ENCODE data around the gene MAN1C1. TPM values are rescaled to one million over a fixed set of nuclear protein-coding genes. Genes with fewer than 3 reads are reported as not detected.

Gene MAN1C1
- total RNA-seq, 1 donor from 2014 or later: 6.3 TPM

DNA sequence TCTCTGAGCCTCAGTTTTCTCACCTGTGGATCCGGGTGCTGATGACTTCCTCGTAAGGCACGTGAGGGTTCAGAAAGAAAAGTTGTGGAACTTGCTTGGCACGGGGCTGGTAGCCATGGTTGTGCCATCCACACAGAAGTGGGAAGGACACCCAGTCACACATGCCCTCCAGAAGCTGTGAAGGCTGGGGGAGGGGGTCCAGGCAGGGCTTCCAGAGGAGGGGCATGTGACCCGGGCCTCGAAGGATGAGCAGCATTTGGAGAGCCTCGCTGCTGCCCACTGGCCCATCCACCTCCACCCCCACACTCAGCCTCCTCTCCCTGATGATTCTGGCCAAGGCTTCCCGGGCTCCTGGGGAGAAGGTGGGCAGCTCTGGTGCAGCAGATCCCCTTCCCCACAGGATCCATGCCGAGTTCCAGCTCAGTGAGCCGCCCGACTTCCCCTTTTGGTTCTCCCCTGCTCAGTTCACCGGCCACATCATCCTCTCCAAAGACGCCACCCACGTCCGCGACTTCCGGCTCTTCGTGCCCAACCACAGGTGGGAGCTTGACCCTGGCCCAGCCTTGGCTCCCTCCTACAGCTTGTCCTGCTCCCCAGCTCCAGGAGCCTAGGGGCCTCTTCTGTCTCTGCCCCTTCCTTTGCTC, 192.8 kb downstream of the MAN1C1 start:
- no peaks in the 10 kb centered on the region for H3K9me3 ChIP-seq (ENCODE audit: control insufficient read depth in 3 of 3, low read length in 3 of 3)
- no peaks in the 10 kb centered on the region for H3K27me3 ChIP-seq (ENCODE audit: control insufficient read depth in 3 of 3, insufficient read depth in 3 of 3, low read length in 3 of 3)
- H3K9ac ChIP-seq (ENCODE audit: low read depth in 1 of 3, low read length in 3 of 3): no peak overlapping the region
- peaks cover 40 to 46% (median 41%) of the 10 kb centered on the region in 3 donors for H3K4me1 ChIP-seq (ENCODE audit: control insufficient read depth in 3 of 3, insufficient read depth in 3 of 3, low read length in 3 of 3)
- no peak overlapping the region for H3K27ac ChIP-seq (ENCODE audit: low read depth, low read length)
- no peak overlapping the region for H3K4me3 ChIP-seq (ENCODE audit: low read length in 3 of 3)
- H3K36me3 ChIP-seq (ENCODE audit: control insufficient read depth in 3 of 3, insufficient read depth in 3 of 3, low read length in 3 of 3): peaks cover 54 to 64% (median 57%) of the 10 kb centered on the region in 3 donors

DNA sequence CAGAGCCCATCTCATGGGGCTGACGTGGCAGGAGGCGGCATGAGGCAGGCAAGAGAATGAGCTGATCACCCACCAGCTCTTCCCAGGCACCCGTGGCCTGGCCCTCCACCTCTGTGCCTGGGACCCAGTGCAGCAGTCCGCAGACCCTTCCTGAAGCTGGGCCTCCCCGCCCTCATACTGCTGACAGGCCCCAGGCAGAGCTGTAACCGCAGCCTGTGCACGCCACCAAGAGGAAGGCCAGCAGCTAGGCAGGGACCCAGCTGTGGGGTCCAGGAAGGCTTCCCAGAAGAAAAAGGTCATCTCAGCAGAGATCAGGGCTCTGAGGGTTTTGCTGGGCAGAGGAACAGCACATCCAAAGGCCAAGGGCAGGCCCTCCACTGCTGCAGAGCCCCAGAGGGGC, 193.3 kb downstream of the MAN1C1 start:
- H3K36me3 ChIP-seq (ENCODE audit: control insufficient read depth in 3 of 3, insufficient read depth in 3 of 3, low read length in 3 of 3): peaks cover 58 to 67% (median 61%) of the 10 kb centered on the region in 3 donors
- no peaks in the 10 kb centered on the region for H3K9me3 ChIP-seq (ENCODE audit: control insufficient read depth in 3 of 3, low read length in 3 of 3)
- no peak overlapping the region for H3K27ac ChIP-seq (ENCODE audit: low read depth, low read length)
- no peak overlapping the region for H3K9ac ChIP-seq (ENCODE audit: low read depth in 1 of 3, low read length in 3 of 3)
- H3K4me1 ChIP-seq (ENCODE audit: control insufficient read depth in 3 of 3, insufficient read depth in 3 of 3, low read length in 3 of 3): peaks cover 37 to 43% (median 37%) of the 10 kb centered on the region in 3 donors
- H3K4me3 ChIP-seq (ENCODE audit: low read length in 3 of 3): no peak overlapping the region
- no peaks in the 10 kb centered on the region for H3K27me3 ChIP-seq (ENCODE audit: control insufficient read depth in 3 of 3, insufficient read depth in 3 of 3, low read length in 3 of 3)

DNA sequence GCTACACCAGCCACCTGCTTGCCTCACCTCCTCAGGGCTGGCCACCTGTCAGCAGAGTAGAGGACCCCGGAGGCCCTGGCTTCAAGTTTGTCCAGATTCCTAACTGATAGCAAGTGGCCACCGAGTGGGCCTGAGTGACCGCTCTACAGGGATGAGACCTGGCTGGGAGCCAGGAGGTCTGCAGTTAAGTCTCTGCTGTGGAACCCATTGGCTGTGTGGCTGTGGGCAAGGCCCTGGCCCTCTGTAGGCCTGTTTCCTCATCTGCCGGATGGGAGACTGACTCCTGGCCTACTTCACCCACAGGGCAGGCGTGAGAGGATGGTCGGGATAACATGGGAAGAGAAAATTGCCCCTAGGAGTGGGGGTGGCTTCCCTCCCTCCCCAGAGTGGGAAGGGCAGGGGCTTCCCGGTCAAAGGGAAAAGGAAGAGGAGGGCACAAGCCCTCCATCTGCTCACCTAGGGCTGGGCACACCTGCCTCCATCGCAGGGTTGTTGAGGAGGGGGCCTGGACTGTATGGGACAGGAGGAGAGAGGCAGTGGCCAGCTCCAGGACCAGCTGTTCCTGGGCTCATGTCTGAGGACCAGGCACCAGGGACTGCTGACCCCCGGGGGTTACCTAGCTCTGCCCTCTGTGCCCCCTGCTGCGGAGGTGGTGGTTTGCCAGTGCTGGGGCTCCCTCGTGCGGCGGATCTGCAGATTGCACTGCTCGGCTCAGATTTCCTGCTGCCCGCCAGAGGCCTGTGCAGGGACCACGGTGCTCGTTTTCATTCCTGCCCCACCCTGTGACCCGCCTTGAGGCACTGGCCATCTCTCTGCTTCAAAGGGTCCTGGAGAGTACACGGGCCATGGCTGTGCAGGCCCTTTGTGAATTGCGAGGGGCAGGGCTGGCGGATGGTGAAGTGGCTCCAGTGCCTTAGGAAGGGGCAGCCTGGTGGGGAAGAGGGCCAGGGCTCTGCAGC, 194.0 kb downstream of the MAN1C1 start:
- peaks cover 30 to 36% (median 30%) of the 10 kb centered on the region in 3 donors for H3K4me1 ChIP-seq (ENCODE audit: control insufficient read depth in 3 of 3, insufficient read depth in 3 of 3, low read length in 3 of 3)
- no peaks in the 10 kb centered on the region for H3K27me3 ChIP-seq (ENCODE audit: control insufficient read depth in 3 of 3, insufficient read depth in 3 of 3, low read length in 3 of 3)
- H3K4me3 ChIP-seq (ENCODE audit: low read length in 3 of 3): no peak overlapping the region
- no peaks in the 10 kb centered on the region for H3K9me3 ChIP-seq (ENCODE audit: control insufficient read depth in 3 of 3, low read length in 3 of 3)
- no peak overlapping the region for H3K27ac ChIP-seq (ENCODE audit: low read depth, low read length)
- H3K36me3 ChIP-seq (ENCODE audit: control insufficient read depth in 3 of 3, insufficient read depth in 3 of 3, low read length in 3 of 3): peaks cover 56 to 71% (median 63%) of the 10 kb centered on the region in 3 donors
- peak overlapping the region in 1 of 3 donors; percentile 68 for H3K9ac ChIP-seq (ENCODE audit: low read depth in 1 of 3, low read length in 3 of 3)

DNA sequence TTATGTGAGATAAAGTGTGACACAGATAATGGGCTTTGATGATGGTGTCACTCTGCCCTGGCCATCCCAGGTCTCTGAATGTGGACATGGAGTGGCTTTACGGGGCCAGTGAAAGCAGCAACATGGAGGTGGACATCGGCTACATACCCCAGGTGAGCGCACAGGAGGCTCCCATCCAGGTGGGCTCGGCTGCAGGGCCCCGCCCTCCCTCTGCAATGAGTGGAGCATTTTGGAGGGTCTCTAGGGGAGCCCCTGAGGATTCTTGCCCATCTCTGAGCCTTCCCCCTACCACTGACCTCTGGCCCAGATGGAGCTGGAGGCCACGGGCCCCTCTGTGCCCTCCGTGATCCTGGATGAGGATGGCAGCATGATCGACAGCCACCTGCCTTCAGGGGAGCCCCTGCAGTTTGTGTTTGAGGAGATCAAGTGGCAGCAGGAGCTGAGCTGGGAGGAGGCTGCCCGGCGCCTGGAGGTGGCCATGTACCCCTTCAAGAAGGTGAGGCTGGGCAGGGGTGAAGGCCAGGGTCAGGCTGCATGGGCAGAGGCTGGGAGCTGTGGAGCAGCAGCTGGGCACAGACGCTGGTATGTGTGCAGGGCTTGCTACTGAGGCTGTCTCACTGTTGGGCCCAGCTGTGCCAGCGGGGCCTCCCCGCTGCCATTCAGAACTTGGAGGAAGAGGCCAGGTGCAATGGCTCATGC, 194.9 kb downstream of the MAN1C1 start:
- Histone ChIP-seq H3K9me3 (ENCODE audit: control insufficient read depth in 3 of 3, low read length in 3 of 3) (no peaks in the 10 kb centered on the region), H3K4me1 (ENCODE audit: control insufficient read depth in 3 of 3, insufficient read depth in 3 of 3, low read length in 3 of 3) (peaks cover 21 to 26% (median 21%) of the 10 kb centered on the region in 3 donors), H3K27me3 (ENCODE audit: control insufficient read depth in 3 of 3, insufficient read depth in 3 of 3, low read length in 3 of 3) (no peaks in the 10 kb centered on the region), H3K9ac (ENCODE audit: low read depth in 1 of 3, low read length in 3 of 3) (no peak overlapping the region), H3K36me3 (ENCODE audit: control insufficient read depth in 3 of 3, insufficient read depth in 3 of 3, low read length in 3 of 3) (peaks cover 64 to 80% (median 66%) of the 10 kb centered on the region in 3 donors), H3K4me3 (ENCODE audit: low read length in 3 of 3) (no peak overlapping the region), H3K27ac (ENCODE audit: low read depth, low read length) (no peak overlapping the region)

DNA sequence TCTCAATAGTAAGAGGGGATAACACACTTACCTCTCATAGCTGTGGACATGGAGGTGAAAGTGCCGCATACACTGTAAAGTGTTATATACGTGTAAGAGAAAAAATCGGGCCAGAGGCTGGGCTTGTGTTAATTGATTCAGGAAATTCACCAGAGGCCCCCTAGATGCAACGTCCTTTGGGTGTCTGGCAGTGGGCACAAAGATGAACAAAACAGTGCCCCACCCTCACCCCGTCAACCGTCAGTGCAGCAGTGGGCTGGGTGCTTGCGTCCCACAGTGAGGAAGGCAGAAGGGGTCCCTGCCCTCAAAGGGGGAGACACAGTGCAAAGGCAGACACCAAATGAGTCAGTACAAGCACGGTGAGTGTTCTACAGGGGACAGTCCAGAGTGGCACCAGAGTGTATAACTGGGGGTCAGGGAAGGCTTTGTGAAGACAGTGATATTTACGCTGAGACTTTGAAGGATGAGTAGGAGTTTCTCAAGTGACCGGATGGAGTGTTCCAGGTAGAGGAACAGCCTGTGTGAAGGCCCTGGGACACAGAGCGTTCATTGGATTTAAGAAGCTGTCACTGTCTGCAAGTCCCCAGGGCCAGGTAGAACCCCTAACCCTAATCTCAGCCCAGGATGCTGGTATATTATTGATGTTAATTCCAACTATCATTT, 196.6 kb downstream of the MAN1C1 start:
- H3K4me3 ChIP-seq (ENCODE audit: low read length in 3 of 3): no peak overlapping the region

DNA sequence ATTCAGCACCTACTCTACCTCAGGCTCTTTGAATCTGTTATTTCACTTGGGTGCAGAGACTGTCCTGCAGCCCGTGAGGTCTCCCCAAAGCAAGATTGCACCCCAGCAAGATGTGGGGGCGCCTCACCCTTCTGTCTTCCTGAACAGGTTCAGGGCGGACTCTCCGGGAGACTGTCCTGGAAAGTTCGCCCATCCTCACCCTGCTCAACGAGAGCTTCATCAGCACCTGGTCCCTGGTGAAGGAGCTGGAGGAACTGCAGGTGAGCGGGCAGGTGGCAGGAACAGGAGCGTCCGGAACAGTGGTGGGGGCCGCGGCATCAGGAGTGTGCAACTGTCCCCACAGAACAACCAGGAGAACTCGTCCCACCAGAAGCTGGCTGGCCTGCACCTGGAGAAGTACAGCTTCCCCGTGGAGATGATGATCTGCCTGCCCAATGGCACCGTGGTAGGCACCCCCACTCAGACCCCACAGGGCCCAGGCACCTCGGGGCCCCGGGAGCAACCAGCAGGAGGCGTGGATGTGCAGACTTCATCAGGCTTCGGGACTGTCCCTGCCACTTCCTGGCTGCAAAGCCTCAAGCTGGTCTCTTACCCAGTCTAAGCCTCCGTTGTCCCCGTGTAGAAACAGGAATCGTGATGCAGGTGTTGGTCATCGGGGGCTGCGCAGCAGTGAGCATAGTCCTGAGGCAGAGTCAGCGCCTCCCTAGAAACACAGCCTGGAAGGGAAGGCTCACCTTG, 197.3 kb downstream of the MAN1C1 start:
- Histone ChIP-seq H3K36me3 (ENCODE audit: control insufficient read depth in 3 of 3, insufficient read depth in 3 of 3, low read length in 3 of 3) (peaks cover 50 to 64% (median 60%) of the 10 kb centered on the region in 3 donors), H3K9me3 (ENCODE audit: control insufficient read depth in 3 of 3, low read length in 3 of 3) (no peaks in the 10 kb centered on the region), H3K27me3 (ENCODE audit: control insufficient read depth in 3 of 3, insufficient read depth in 3 of 3, low read length in 3 of 3) (no peaks in the 10 kb centered on the region), H3K4me1 (ENCODE audit: control insufficient read depth in 3 of 3, insufficient read depth in 3 of 3, low read length in 3 of 3) (peaks cover 18 to 27% (median 24%) of the 10 kb centered on the region in 3 donors), H3K9ac (ENCODE audit: low read depth in 1 of 3, low read length in 3 of 3) (peak overlapping the region in 1 of 3 donors; percentile 40), H3K27ac (ENCODE audit: low read depth, low read length) (no peak overlapping the region), H3K4me3 (ENCODE audit: low read length in 3 of 3) (no peak overlapping the region)

More for the DNA sequence above, 196.6 kb downstream of the MAN1C1 start:
- H3K27me3 ChIP-seq (ENCODE audit: control insufficient read depth in 3 of 3, insufficient read depth in 3 of 3, low read length in 3 of 3): no peaks in the 10 kb centered on the region
- no peaks in the 10 kb centered on the region for H3K9me3 ChIP-seq (ENCODE audit: control insufficient read depth in 3 of 3, low read length in 3 of 3)
- peaks cover 56 to 69% (median 64%) of the 10 kb centered on the region in 3 donors for H3K36me3 ChIP-seq (ENCODE audit: control insufficient read depth in 3 of 3, insufficient read depth in 3 of 3, low read length in 3 of 3)
- H3K4me1 ChIP-seq (ENCODE audit: control insufficient read depth in 3 of 3, insufficient read depth in 3 of 3, low read length in 3 of 3): peaks cover 11 to 20% (median 17%) of the 10 kb centered on the region in 3 donors
- no peak overlapping the region for H3K27ac ChIP-seq (ENCODE audit: low read depth, low read length)
- H3K9ac ChIP-seq (ENCODE audit: low read depth in 1 of 3, low read length in 3 of 3): no peak overlapping the region

DNA sequence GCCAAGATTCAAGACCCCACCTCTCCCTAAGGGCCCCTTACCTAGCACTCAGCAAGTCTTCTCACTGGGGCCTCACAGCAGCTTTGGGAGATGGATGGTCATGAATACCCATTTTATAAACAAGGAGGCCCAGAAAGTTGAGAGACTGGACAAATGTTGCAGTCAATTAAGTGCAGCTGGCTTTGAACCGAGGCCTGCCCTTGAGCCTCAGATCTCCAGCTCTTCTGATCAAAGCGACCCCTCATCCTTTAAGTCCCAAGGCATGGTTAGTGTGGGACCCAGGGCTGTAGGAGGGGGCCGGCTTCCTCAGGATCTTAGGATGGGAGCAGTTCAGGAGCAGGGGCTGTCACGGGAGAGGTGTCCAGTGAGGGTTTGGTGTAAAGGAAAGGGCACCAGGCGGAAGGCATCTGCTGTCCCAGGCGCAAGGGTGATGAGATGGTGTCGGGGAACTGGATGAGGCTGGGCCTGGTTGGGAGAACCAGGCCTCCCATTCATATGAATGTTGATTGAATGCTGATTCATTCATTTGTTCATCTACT, 198.0 kb downstream of the MAN1C1 start:
- H3K4me3 ChIP-seq (ENCODE audit: low read length in 3 of 3): no peak overlapping the region
- H3K9me3 ChIP-seq (ENCODE audit: control insufficient read depth in 3 of 3, low read length in 3 of 3): no peaks in the 10 kb centered on the region
- peaks cover 21 to 34% (median 28%) of the 10 kb centered on the region in 3 donors for H3K4me1 ChIP-seq (ENCODE audit: control insufficient read depth in 3 of 3, insufficient read depth in 3 of 3, low read length in 3 of 3)
- no peak overlapping the region for H3K27ac ChIP-seq (ENCODE audit: low read depth, low read length)
- H3K36me3 ChIP-seq (ENCODE audit: control insufficient read depth in 3 of 3, insufficient read depth in 3 of 3, low read length in 3 of 3): peaks cover 43 to 58% (median 52%) of the 10 kb centered on the region in 3 donors
- H3K9ac ChIP-seq (ENCODE audit: low read depth in 1 of 3, low read length in 3 of 3): no peak overlapping the region
- no peaks in the 10 kb centered on the region for H3K27me3 ChIP-seq (ENCODE audit: control insufficient read depth in 3 of 3, insufficient read depth in 3 of 3, low read length in 3 of 3)

DNA sequence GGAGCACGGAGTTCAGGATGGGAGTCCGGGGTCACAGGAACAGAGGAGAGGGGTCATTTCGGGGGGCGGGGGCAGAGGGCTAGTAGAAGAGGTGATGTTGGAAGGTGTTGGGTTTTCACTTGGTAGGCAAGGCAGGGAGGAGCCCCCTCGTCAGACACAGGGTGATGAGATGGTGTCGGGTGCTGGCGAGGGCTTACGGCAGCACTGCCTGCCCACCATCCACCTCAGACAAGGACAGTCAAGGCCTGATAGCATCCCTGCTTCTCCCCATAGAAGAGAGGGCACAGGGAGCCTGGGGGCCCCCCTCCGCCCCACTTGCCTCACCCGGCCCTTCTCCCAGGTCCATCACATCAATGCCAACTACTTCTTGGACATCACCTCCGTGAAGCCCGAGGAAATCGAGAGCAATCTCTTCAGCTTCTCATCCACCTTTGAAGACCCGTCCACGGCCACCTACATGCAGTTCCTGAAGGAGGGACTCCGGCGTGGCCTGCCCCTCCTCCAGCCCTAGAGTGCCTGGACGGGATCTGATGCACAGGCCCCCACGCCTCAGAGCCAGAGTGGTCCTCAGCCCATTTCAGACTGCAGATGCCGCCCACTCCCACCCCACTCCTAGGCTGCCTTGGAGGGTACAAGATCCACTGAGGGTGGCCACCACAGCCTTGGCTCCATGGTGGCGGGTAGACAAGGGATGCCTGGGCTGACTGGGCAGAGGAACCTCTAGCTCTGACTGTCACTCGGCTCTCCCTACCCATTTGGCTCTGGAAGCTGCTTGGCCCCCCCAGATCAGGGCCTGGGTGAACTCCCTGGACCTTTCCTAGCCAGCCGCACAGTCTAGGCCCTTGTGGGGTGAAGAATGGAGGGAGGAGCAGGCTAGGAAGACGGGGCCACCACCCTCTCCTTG, 198.9 kb downstream of the MAN1C1 start:
- peaks cover 18 to 36% (median 26%) of the 10 kb centered on the region in 3 donors for H3K4me1 ChIP-seq (ENCODE audit: control insufficient read depth in 3 of 3, insufficient read depth in 3 of 3, low read length in 3 of 3)
- peaks cover 36 to 49% (median 44%) of the 10 kb centered on the region in 3 donors for H3K36me3 ChIP-seq (ENCODE audit: control insufficient read depth in 3 of 3, insufficient read depth in 3 of 3, low read length in 3 of 3)
- H3K9ac ChIP-seq (ENCODE audit: low read depth in 1 of 3, low read length in 3 of 3): no peak overlapping the region
- no peaks in the 10 kb centered on the region for H3K9me3 ChIP-seq (ENCODE audit: control insufficient read depth in 3 of 3, low read length in 3 of 3)
- H3K27me3 ChIP-seq (ENCODE audit: control insufficient read depth in 3 of 3, insufficient read depth in 3 of 3, low read length in 3 of 3): no peaks in the 10 kb centered on the region
- no peak overlapping the region for H3K27ac ChIP-seq (ENCODE audit: low read depth, low read length)
- H3K4me3 ChIP-seq (ENCODE audit: low read length in 3 of 3): no peak overlapping the region
